ENCODE data around the gene APEH.

APEH gene

DNA sequence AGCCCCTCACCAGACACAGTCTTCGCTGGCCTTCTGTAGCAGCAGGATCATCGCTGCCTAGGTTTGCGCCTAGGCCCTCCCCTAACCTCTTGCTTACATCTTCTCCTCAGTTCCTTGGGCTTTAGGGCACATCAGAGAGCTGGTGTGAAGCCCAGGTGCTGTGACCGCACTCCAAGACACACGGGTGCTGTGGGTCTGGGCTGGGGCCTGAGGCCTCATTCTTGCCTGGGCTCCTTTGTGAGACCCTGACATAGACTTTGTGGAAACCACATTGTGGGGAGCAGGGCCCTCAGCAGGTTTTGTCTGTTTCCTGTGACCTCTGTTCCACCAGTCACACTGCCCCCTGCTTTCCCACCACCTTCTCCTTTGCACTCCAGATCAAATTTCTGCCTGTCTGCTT, 37.3 kb downstream of the APEH start:
- Histone ChIP-seq H3K9ac (ENCODE audit: low read length) (no peak overlapping the region), H4K20me1 (ENCODE audit: insufficient read depth, low read length) (no peaks in the 10 kb centered on the region), H3K4me2 (ENCODE audit: low read length) (no peak overlapping the region), H3K79me2 (ENCODE audit: low read length) (no peaks in the 10 kb centered on the region), H3K4me1 (ENCODE audit: low read length) (no peaks in the 10 kb centered on the region), H3K27ac (ENCODE audit: low read length) (no peak overlapping the region), H3K27me3 (ENCODE audit: low read depth, low read length) (no peaks in the 10 kb centered on the region), H2AFZ (ENCODE audit: low read depth, low read length) (no peak overlapping the region), H3K4me3 (ENCODE audit: low read length) (no peak overlapping the region), H3K36me3 (replicated peaks; ENCODE audit: low read depth, low read length) (peaks cover 6% of the 10 kb centered on the region), H3K9me3 (ENCODE audit: insufficient read depth, low read length) (no peaks in the 10 kb centered on the region)
- TF ChIP-seq, protein P1, sequence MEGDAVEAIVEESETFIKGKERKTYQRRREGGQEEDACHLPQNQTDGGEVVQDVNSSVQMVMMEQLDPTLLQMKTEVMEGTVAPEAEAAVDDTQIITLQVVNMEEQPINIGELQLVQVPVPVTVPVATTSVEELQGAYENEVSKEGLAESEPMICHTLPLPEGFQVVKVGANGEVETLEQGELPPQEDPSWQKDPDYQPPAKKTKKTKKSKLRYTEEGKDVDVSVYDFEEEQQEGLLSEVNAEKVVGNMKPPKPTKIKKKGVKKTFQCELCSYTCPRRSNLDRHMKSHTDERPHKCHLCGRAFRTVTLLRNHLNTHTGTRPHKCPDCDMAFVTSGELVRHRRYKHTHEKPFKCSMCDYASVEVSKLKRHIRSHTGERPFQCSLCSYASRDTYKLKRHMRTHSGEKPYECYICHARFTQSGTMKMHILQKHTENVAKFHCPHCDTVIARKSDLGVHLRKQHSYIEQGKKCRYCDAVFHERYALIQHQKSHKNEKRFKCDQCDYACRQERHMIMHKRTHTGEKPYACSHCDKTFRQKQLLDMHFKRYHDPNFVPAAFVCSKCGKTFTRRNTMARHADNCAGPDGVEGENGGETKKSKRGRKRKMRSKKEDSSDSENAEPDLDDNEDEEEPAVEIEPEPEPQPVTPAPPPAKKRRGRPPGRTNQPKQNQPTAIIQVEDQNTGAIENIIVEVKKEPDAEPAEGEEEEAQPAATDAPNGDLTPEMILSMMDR (IDR thresholded peaks at IDR 0.05; ENCODE audit: low read depth, low read length), result no peak
- TF ChIP-seq EZH2phosphoT487 (IDR thresholded peaks at IDR 0.05; ENCODE audit: low read depth), result no peak

DNA sequence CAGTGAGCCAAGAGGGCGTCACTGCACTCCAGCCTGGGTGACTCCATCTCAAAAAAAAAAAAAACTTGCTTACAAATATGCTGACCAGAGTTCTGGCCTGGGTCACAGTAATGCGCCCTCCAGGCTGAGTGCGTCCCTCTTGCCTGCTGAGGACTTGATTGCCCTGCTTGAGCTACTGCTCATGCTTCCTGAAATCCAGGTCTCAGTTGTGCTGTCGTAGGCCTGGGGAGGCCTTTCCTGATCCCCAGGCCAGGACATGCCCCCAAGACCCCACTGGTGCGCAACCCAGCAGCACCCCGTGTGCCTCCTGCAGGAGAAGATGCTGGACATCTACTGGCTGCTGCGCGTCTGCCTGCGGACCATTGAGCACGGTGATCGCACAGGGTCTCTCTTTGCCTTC, 38.0 kb downstream of the APEH start:
- no peaks in the 10 kb centered on the region for H3K4me1 ChIP-seq (ENCODE audit: low read length)
- TF ChIP-seq, protein P1 (IDR thresholded peaks at IDR 0.05; ENCODE audit: low read depth, low read length), result no peak
- TF ChIP-seq EZH2phosphoT487 (IDR thresholded peaks at IDR 0.05; ENCODE audit: low read depth), result no peak
- H3K9ac ChIP-seq (ENCODE audit: low read length), result no peak overlapping the region
- H3K36me3 ChIP-seq (replicated peaks; ENCODE audit: low read depth, low read length), result peaks cover 12% of the 10 kb centered on the region
- no peaks in the 10 kb centered on the region for H3K79me2 ChIP-seq (ENCODE audit: low read length)
- no peaks in the 10 kb centered on the region for H3K27me3 ChIP-seq (ENCODE audit: low read depth, low read length)
- no peak overlapping the region for H3K4me2 ChIP-seq (ENCODE audit: low read length)
- no peaks in the 10 kb centered on the region for H4K20me1 ChIP-seq (ENCODE audit: insufficient read depth, low read length)
- H3K9me3 ChIP-seq (ENCODE audit: insufficient read depth, low read length), result no peaks in the 10 kb centered on the region
- H2AFZ ChIP-seq (ENCODE audit: low read depth, low read length), result no peak overlapping the region
- H3K27ac ChIP-seq (ENCODE audit: low read length), result no peak overlapping the region
- H3K4me3 ChIP-seq (ENCODE audit: low read length), result no peak overlapping the region

DNA sequence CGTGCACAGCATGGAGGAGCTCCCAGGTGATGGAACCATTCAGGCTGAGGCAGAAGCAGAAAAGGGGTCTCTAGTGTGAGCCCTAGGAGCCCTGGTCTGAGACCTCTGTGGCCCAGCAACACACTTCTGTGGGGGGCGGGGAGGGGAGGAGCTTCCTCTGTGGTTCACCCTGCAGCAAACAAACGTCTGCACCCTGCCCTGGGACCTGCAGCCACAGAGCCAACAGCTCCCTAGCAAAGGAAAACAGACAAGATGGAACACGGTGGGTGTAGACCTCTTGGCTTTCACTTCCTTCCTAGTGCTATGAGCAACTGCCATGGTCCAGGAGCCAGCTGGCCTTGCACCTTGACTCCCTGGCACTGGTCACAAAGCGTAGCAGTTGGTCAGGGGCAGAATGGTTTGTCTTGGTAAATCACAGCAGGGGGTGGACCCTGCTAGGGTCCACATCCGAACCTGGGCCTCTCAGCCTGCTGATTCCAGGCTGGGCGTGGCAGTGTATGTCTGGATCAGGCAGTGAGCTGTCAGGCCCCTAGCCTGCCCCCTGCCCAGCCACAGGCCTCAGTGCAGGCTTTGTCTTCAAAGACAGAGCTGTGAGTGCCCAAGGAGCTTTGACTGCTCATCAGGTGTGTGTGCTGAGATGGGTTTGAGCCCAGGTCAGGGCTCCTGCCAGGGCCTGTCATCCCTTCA, 38.6 kb downstream of the APEH start:
- TF ChIP-seq EZH2phosphoT487 (IDR thresholded peaks at IDR 0.05; ENCODE audit: low read depth), result no peak
- TF ChIP-seq, protein P1 (IDR thresholded peaks at IDR 0.05; ENCODE audit: low read depth, low read length), result no peak
- peaks cover 13% of the 10 kb centered on the region for H3K36me3 ChIP-seq (replicated peaks; ENCODE audit: low read depth, low read length)
- H2AFZ ChIP-seq (ENCODE audit: low read depth, low read length), result no peak overlapping the region
- no peak overlapping the region for H3K27ac ChIP-seq (ENCODE audit: low read length)
- H3K4me1 ChIP-seq (ENCODE audit: low read length), result no peaks in the 10 kb centered on the region
- no peaks in the 10 kb centered on the region for H4K20me1 ChIP-seq (ENCODE audit: insufficient read depth, low read length)
- no peak overlapping the region for H3K4me3 ChIP-seq (ENCODE audit: low read length)
- H3K27me3 ChIP-seq (ENCODE audit: low read depth, low read length), result no peaks in the 10 kb centered on the region
- H3K9ac ChIP-seq (ENCODE audit: low read length), result no peak overlapping the region
- H3K9me3 ChIP-seq (ENCODE audit: insufficient read depth, low read length), result no peaks in the 10 kb centered on the region
- no peak overlapping the region for H3K4me2 ChIP-seq (ENCODE audit: low read length)
- H3K79me2 ChIP-seq (ENCODE audit: low read length), result no peaks in the 10 kb centered on the region

DNA sequence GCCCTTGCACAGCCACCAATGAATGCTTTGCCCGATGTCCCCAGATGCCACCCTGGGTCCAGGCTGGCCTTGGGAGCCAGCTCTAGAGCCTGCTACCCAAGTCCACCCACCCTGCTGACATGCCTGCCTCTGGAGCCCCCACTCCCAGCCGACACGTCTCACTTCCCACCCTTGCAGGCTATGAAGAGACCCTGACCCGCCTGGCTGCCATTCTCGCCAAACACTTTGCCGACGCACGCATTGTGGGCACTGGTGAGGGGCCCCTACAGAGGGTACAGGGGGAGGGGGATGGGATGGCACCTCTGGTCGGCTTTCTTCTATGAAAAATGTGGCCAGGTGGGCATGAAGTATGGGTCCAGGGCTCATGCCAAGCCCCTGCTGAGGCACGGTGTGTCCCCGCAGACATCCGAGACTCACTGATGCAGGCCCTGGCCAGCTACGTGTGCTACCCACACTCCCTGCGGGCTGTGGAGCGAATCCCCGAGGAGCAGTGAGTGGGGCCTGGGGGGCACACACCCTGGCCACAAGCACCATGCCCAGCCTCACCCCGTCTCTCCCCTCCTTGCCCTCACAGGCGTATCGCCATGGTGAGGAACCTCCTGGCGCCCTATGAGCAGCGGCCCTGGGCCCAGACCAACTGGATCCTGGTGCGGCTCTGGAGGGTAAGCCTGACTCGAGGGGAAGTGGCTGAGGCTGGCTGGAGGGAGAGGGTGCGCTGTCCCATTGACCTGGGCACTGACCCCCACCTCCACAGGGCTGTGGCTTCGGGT, 39.4 kb downstream of the APEH start:
- Histone ChIP-seq H3K27me3 (ENCODE audit: low read depth, low read length) (no peaks in the 10 kb centered on the region), H3K4me2 (ENCODE audit: low read length) (no peak overlapping the region), H3K4me1 (ENCODE audit: low read length) (no peaks in the 10 kb centered on the region), H2AFZ (ENCODE audit: low read depth, low read length) (no peak overlapping the region), H3K9me3 (ENCODE audit: insufficient read depth, low read length) (no peaks in the 10 kb centered on the region), H3K4me3 (ENCODE audit: low read length) (no peak overlapping the region), H3K79me2 (ENCODE audit: low read length) (no peaks in the 10 kb centered on the region), H4K20me1 (ENCODE audit: insufficient read depth, low read length) (no peaks in the 10 kb centered on the region), H3K27ac (ENCODE audit: low read length) (no peak overlapping the region), H3K36me3 (replicated peaks; ENCODE audit: low read depth, low read length) (peaks cover 21% of the 10 kb centered on the region), H3K9ac (ENCODE audit: low read length) (no peak overlapping the region)
- no peak for TF ChIP-seq EZH2phosphoT487 (IDR thresholded peaks at IDR 0.05; ENCODE audit: low read depth)
- TF ChIP-seq, protein P1 (IDR thresholded peaks at IDR 0.05; ENCODE audit: low read depth, low read length), result no peak
